OCI-LY1 (cell line): Measurements from ENCODE around the gene PECR.

Experiments used
- H2AFZ ChIP-seq: fragments of 200-600 bp; sonication (generic), shearing (Covaris generic); 2 replicates; pipeline ENCODE4 v1.6.0; 2014; ENCODE audit warnings: antibody characterized with exemption, mild to moderate bottlenecking, low read length
- H3F3A ChIP-seq: fragments of 200-600 bp; sonication (generic), shearing (Covaris generic); 2 replicates; pipeline ENCODE4 v1.6.0; 2014; ENCODE audit warnings: mild to moderate bottlenecking, antibody characterized with exemption, low read length, moderate library complexity; ENCODE audit not compliant: insufficient read depth
- H3K27ac ChIP-seq: fragments of 200-600 bp; sonication (generic); 2 replicates; pipeline ENCODE4 v1.5.1; 2014; ENCODE audit warnings: low read length, mixed run types, mild to moderate bottlenecking, low read depth; ENCODE audit not compliant: poor library complexity, severe bottlenecking
- H3K27me3 ChIP-seq: fragments of 200-600 bp; sonication (generic); 2 replicates; pipeline ENCODE4 v1.6.0; 2014; ENCODE audit warnings: antibody characterized with exemption, mild to moderate bottlenecking, low read length, moderate library complexity; ENCODE audit not compliant: insufficient read depth
- H3K36me3 ChIP-seq: fragments of 200-600 bp; sonication (generic); 2 replicates; pipeline ENCODE4 v1.6.1; 2014; ENCODE audit warnings: mild to moderate bottlenecking, antibody characterized with exemption, low read length, moderate library complexity, mixed read lengths; ENCODE audit not compliant: insufficient read depth
- H3K4me1 ChIP-seq: fragments of 200-600 bp; sonication (generic); 2 replicates; pipeline ENCODE4 v1.5.1; 2014; ENCODE audit warnings: mild to moderate bottlenecking, low read length, moderate library complexity; ENCODE audit not compliant: insufficient read depth, severe bottlenecking
- H3K4me2 ChIP-seq: fragments of 200-600 bp; sonication (generic), shearing (Covaris generic); 2 replicates; pipeline ENCODE4 v1.6.1; 2014; ENCODE audit warnings: low read length
- H3K4me3 ChIP-seq: fragments of 200-600 bp; sonication (generic); 2 replicates; pipeline ENCODE4 v1.5.1; 2014; ENCODE audit warnings: low read length, low read depth, mild to moderate bottlenecking, mixed read lengths; ENCODE audit not compliant: poor library complexity, severe bottlenecking
- H3K79me2 ChIP-seq: fragments of 200-600 bp; shearing (Covaris generic); 2 replicates; pipeline ENCODE4 v1.6.1; 2016; ENCODE audit warnings: mixed run types, low read length, mixed read lengths; ENCODE audit not compliant: insufficient read depth
- H3K9ac ChIP-seq: fragments of 200-600 bp; sonication (generic), shearing (Covaris generic); 2 replicates; pipeline ENCODE4 v1.6.1; 2014; ENCODE audit warnings: mild to moderate bottlenecking, low read length, mixed read lengths
- H3K9me2 ChIP-seq: fragments of 200-600 bp; sonication (generic), shearing (Covaris generic); 2 replicates; pipeline ENCODE4 v1.6.1; 2014; ENCODE audit warnings: low read depth, mild to moderate bottlenecking, low read length, mixed read lengths
- H3K9me3 ChIP-seq: fragments of 200-600 bp; shearing (Covaris generic); 2 replicates; pipeline ENCODE4 v1.6.1; 2014; ENCODE audit warnings: low read length, mixed read lengths
- H4K20me1 ChIP-seq: fragments of 200-600 bp; sonication (generic), shearing (Covaris generic); 2 replicates; pipeline ENCODE4 v1.6.0; 2016; ENCODE audit warnings: mild to moderate bottlenecking, low read length; ENCODE audit not compliant: insufficient read depth
- CTCF ChIP-seq: fragments of 200-600 bp; sonication (generic), shearing (Covaris generic); IDR thresholded peaks from 2 replicates; pipeline ENCODE4 v1.5.1; 2017; ENCODE audit warnings: mild to moderate bottlenecking, antibody characterized with exemption, low read length, moderate library complexity, mixed read lengths
- EZH2 ChIP-seq: fragments of 200-600 bp; sonication (generic), shearing (Covaris generic); IDR thresholded peaks from 2 replicates; pipeline ENCODE4 v1.8.0; 2017; ENCODE audit warnings: borderline replicate concordance, mixed run types, mild to moderate bottlenecking, antibody characterized with exemption, low read length, moderate library complexity, mixed read lengths

The PECR gene

GRCh38 chr2:216112926-216113325, 31.3 kb upstream of the PECR start:
- H3K9ac ChIP-seq: no peak overlapping the region
- no peaks in the 10 kb centered on the region for H3K9me3 ChIP-seq
- no peaks in the 10 kb centered on the region for H3K9me2 ChIP-seq
- H2AFZ ChIP-seq: no peak overlapping the region
- H3K4me3 ChIP-seq: no peak overlapping the region
- H3K4me1 ChIP-seq: peaks cover 52% of the 10 kb centered on the region
- peaks cover 74% of the 10 kb centered on the region for H3K36me3 ChIP-seq
- H3K4me2 ChIP-seq: 0 out of 2 replicates have a peak overlapping the region, but pooled peaks have one; percentile 2
- H3F3A ChIP-seq: 0 out of 2 replicates have a peak, but pooled peaks cover 7% of the 10 kb centered on the region
- no peaks in the 10 kb centered on the region for H3K27me3 ChIP-seq
- H4K20me1 ChIP-seq: no peaks in the 10 kb centered on the region
- no peak overlapping the region for H3K27ac ChIP-seq
- no peak for TF ChIP-seq EZH2
- TF ChIP-seq CTCF: no peak
- H3K79me2 ChIP-seq: peaks cover 56% of the 10 kb centered on the region

GRCh38 chr2:216111122-216111521, 29.5 kb upstream of the PECR start:
- H3K36me3 ChIP-seq: peaks cover 56% of the 10 kb centered on the region
- H3K27me3 ChIP-seq: no peaks in the 10 kb centered on the region
- no peak for TF ChIP-seq CTCF
- no peak for TF ChIP-seq EZH2
- H3K79me2 ChIP-seq: peaks cover 40% of the 10 kb centered on the region
- H3K4me2 ChIP-seq: peak overlapping the region; percentile 87
- peaks cover 52% of the 10 kb centered on the region for H3K4me1 ChIP-seq
- H3K4me3 ChIP-seq: no peak overlapping the region
- H3F3A ChIP-seq: 0 out of 2 replicates have a peak, but pooled peaks cover 7% of the 10 kb centered on the region
- no peaks in the 10 kb centered on the region for H3K9me2 ChIP-seq
- no peak overlapping the region for H2AFZ ChIP-seq
- H4K20me1 ChIP-seq: no peaks in the 10 kb centered on the region
- H3K9ac ChIP-seq: peak overlapping the region; percentile 98; the same call in 1 of the 2 replicates
- H3K9me3 ChIP-seq: no peaks in the 10 kb centered on the region
- no peak overlapping the region for H3K27ac ChIP-seq

- Histone ChIP-seq H3K27ac (peak overlapping the region; percentile 67), H3K4me3 (peak overlapping the region; percentile 91), H3F3A (0 out of 2 replicates have a peak, but pooled peaks cover 7% of the 10 kb centered on the region), H3K27me3 (no peaks in the 10 kb centered on the region), H3K4me2 (peak overlapping the region; percentile 87), H3K36me3 (peaks cover 51% of the 10 kb centered on the region), H3K79me2 (peaks cover 35% of the 10 kb centered on the region), H4K20me1 (no peaks in the 10 kb centered on the region), H3K9me3 (no peaks in the 10 kb centered on the region), H2AFZ (no peak overlapping the region), H3K9ac (peak overlapping the region; percentile 98), H3K9me2 (no peaks in the 10 kb centered on the region), H3K4me1 (peaks cover 52% of the 10 kb centered on the region)
- TF ChIP-seq CTCF (no peak), EZH2 (no peak)
Measured at GRCh38 chr2:216110620-216111019, 29.0 kb upstream of the PECR start.
